Hepatocyte (in vitro differentiated cells): Measurements from ENCODE around the gene SH3TC2.

Experiments used
- CTCF ChIP-seq: fragments of 200-600 bp; sonication (generic); IDR thresholded peaks from 2 replicates; pipeline ENCODE4 v1.5.1; 2016; ENCODE audit warnings: antibody characterized with exemption, mild to moderate bottlenecking; ENCODE audit not compliant: poor library complexity
- EZH2 ChIP-seq: fragments of 200-600 bp; sonication (generic); IDR thresholded peaks from 2 replicates; pipeline ENCODE4 v1.6.1; 2016; ENCODE audit warnings: antibody characterized with exemption, mild to moderate bottlenecking, borderline replicate concordance

- TF ChIP-seq EZH2 (no peak), CTCF (no peak)
Observed at GRCh38 chr5:149028984-149029383, 33.9 kb downstream of the SH3TC2 start.
